ENCODE measurements around the gene DUOXA2.
"Not testable (repeated sequence)": the region's sequence is repeated elsewhere in the genome, so short reads cannot be mapped to it uniquely, and the experiment has no call there.

The DUOXA2 gene

DNA sequence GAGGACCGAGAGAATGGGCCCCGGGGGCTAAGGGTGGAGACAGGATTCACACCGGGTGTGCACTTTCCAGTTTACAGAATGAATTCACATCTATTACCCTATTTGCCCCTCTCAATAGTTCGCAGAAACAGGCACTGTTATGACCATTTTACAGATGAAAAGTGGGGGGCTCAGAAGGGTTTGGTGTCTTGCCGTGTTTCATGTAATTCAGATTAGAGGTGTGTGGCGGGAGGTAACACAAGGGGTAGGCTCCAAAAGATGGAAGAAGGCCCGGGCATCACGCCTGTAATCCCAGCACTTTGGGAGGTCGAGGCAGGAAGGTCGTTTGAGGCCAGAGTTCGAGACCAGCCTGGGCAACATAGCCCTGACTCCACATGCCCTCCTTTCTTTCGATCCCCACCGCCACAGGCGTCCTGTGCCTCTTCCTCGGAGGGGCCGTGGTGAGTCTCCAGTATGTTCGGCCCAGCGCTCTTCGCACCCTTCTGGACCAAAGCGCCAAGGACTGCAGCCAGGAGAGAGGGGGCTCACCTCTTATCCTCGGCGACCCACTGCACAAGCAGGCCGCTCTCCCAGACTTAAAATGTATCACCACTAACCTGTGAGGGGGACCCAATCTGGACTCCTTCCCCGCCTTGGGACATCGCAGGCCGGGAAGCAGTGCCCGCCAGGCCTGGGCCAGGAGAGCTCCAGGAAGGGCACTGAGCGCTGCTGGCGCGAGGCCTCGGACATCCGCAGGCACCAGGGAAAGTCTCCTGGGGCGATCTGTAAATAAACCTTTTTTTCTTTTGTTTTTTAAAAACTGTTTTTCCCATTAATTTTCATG lies 3.4 kb downstream of the DUOXA2 start:
- DNase-seq (ENCODE audit: low read depth): no peak

DNA sequence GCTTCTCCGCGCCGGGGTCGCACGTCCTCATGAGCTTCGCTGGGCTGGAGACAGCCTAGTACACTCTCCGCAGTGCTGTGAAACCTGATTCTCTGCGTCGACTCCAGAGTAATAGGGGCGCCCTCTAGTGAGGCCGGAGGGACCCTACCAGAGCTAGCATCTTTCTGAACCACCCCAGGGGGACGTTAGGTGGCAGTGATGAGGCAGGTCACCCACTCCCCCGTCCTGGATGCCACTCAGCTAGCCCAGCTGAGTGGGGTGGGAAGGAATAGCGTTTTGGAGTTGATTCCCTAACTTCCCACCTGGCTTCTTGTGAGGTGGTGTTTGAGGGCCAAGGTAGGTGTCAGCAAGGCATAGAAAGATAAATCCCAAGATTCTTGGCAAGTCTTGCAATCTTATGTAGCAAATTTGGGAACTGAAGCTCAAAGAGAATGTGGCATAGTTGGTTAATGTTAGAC lies 4.0 kb downstream of the DUOXA2 start:
- peak; percentile 81 for DNase-seq (ENCODE audit: low read depth)

DNA sequence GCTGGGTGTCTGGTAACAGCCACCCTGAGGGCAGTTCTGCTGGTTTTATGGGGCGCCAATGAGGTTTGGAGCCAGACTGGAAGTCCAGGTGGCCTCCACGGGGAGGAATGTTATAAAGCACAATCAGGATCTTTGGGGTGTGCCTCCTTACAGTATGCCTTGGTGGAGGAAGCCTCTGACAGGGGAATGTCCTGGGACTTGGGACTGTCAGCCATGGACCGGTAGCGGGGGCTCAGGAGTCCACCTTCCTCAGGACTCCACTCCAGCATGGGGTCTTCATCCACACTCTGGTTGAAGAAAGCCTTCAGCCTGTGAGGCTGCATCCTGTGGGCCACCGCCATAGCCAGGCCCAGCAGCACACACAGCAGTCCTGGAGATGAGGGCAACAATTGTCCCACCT lies 4.9 kb downstream of the DUOXA2 start:
- DNase-seq (ENCODE audit: low read depth): no peak

DNA sequence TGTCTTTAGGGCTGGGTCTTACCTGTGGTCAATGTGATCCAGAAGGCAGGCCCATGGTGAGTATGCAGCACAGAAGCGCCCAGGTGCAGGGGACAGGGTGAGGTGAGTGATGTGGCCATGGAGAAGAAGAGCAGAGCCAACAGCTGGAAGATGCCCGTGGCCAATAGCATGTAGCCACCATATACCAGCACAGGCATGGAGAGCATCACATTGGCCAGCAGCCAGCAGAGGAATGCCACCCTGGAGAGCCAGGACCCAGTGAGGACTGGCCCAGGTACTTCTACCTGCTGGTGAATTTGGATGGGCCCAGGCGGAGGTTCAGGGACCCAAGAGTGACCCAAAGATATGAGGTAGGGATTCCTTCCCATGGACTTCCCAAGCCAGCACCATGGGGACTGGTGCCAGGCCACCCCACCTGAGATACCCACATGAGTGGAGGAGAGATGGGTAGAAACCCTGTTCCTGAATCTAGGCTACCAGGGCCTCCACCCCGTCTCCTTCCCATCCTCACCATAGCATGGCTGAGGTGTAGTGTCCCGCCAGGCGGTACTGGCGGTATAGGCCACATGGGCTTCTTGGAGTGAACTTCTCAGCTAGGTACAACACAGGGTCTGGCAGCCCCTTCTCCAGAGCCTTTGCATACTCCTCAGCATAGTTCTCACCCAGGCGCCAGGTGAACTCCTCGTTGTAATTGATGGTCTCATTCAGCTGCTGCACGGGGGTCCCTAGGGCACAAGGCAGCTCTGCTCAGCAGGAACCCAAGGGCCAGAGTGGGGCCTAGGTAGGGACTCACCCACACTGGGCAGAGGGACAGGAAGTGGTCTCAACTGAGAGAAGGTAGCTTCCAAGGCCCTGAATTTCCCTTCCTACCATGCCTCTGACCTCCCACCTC lies 6.2 kb downstream of the DUOXA2 start:
- no peak for DNase-seq (ENCODE audit: low read depth)

DNA sequence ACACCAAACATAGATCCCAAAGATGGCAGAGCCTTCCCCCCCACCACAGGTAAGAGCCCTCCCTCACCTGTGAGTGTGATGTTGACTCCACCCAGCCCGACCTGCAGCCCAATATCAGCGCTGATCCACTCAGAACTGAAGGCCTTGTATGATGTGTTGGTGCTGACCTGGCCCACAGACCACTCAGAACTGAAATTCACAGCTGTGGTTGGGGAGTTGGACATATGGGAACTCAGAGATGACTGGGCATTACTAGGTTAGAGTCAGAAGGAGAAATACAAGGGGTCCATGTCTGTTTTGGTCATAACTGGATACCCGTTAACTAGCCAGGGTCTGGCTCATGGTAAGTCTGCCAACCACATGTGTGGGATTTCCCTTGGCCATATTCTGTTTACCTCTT lies 6.9 kb downstream of the DUOXA2 start:
- DNase-seq (ENCODE audit: low read depth): no peak

DNA sequence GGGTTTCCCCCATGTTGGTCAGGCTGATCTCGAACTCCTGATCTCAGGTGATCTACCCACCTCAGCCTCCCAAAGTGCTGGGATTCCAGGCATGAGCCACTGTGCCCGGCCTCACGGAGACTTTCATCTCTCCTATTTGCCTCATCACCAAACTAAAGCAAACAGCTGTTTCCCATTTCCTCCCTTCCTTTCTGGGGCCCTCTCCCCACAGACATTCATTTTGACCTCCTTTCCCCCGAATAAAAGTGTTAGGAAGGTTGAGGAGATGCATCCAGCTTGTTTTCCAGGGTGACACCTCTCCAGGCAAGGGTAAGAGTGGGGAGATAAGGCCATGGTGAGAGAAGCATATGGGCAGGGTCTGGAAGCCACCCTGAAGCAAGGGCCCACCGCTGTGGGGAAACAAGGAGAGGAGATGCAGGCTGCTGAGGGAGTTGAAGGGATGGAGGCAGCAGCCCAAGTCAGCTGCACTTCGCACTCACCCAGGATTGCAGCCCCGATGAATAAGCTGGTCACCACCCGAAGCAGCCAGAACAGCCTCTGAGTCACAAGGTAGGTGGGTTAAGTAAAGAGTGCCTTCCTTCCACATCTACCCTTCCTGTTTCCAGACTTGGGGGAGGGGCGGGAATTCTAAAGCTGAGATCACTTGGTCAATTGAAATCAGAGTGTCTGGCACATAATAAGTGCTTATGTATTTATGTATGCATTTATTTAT lies 7.7 kb downstream of the DUOXA2 start:
- DNase-seq (ENCODE audit: low read depth): peak; percentile 81

DNA sequence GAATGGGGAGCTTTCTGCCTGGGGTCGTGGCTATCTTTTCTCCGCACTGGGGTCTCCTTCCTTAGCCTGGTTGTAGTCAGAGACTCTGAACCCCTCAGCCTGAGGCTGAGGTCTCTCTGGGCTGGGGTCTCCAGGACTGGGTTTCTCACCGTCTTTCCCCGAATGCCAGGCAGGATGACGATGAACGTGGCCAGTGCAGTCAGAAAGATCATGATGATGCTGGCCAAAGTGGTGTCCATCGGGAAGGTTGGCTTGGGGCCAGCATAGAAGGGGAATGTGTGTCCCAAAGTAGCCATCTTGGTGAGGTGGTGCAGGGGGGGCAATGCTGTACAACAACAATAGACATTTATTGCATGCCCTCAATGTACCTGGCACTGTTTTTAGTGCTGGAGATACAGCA lies 8.6 kb downstream of the DUOXA2 start:
- DNase-seq (ENCODE audit: low read depth): no peak

DNA sequence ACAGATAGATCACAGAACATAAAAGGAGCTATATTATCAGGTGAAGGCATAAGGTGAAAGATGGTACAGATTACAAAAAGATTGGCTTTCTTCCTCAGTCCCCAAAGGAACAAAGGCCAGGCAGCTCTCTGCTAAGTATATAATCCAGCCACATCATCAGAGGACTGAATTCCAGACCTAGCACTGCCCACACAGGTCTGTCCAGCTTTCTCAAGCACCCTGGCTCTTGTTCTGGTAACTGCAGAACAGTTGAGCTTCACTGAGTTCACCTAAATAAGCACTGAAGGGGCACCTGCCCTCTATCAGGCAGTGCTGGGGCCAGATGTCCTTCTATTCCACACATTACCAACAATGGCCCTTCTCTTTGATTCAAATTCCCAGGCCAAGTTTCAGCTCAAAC lies 9.3 kb downstream of the DUOXA2 start:
- no peak for DNase-seq (ENCODE audit: low read depth)

DNA sequence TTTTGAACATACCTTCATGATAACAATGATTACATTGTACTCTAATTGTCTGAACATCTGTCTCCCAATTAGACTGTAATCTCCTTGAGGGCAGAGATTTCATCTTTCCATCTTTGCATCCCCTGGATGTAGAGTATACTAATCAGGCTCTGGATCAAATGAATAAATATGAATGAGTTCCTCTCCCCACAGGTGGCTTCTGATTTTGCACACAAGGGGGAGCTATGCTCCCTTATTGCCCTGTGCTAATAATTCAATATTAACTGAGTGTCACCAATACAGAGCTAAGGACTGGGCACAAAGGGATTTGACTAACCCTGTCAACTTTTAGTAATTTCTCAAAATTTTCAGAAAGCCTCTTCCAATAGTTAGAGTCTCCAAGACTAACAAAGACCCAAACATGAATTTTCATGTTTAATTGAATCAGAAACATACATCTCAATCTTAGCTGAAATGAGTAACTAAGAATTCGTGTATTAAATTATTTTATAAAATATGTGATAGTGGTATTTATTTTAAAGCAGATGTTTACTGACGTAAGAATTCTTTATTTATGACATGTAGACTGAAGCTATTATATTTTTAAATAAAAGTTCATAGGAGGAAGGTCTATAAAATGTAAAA lies 12.5 kb downstream of the DUOXA2 start:
- DNase-seq (ENCODE audit: low read depth): peak; percentile 18

DNA sequence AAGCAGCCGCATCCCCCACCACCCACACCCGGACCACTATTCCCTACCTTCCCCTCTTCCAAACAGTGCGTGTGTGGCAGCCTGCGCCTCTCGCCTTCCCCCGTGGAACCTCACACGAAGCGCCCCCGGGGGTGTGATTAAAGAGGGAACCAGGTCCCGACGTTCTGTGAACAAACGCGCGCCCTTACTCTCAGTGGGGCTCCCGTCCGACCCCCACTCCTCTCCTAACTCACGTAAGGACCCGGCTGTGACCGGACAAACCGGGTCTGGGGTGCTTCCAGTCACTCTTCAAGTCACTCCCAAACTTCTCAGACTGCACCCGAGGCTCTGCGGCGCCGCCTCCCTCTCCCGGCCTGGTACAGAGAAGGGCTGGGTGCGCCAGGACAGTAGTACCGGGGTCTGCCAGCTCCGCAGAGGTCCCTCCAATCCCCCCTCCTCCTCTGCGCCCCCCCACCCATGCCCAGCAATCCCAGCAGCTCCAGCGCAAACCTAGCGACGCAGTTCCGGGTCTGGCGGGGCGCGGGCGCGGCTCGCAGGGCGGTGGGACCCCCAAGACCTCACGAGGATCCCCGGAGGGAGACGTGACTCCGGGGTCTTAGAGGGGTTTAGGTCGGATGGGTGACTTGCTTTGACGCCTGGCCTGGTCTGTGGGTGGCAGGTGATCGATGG lies 15.0 kb downstream of the DUOXA2 start:
- no peak for DNase-seq (ENCODE audit: low read depth)

DNA sequence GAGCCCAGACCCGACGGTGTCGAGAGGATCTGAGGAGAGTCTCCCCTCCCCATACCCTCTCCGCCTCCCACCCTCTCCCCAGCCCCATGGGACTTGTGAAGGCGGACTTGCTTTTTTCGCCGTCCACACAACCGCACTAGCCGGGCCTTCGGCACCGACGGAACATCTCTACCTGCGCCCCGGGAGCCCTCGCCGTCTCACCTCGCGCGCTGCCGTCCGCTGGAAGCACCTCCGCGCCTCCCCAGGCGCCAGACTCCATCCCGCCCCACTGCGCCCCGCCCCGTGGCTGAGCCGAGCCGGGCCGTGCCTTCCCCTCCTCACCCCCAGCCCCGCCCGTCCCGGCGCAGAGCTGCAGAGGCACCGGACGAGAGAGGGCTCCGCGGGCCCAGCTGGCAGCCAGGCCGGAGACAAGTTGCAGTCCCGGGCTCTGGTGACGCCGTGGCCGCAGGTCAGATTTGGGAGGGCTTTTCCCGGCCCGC lies 15.6 kb downstream of the DUOXA2 start, which contains the start of the genes DUOX1 and DUOXA1:
DUOX1 (plus strand) TSS at position 344 of the 479 bp plus-strand sequence. CDS start 1,973 bp downstream, outside the sequence.
DUOXA1 (minus strand) TSS at position 229 of the 479 bp plus-strand sequence. CDS start 6,865 bp downstream, outside the sequence.
- no peak for DNase-seq (ENCODE audit: low read depth)

DNA sequence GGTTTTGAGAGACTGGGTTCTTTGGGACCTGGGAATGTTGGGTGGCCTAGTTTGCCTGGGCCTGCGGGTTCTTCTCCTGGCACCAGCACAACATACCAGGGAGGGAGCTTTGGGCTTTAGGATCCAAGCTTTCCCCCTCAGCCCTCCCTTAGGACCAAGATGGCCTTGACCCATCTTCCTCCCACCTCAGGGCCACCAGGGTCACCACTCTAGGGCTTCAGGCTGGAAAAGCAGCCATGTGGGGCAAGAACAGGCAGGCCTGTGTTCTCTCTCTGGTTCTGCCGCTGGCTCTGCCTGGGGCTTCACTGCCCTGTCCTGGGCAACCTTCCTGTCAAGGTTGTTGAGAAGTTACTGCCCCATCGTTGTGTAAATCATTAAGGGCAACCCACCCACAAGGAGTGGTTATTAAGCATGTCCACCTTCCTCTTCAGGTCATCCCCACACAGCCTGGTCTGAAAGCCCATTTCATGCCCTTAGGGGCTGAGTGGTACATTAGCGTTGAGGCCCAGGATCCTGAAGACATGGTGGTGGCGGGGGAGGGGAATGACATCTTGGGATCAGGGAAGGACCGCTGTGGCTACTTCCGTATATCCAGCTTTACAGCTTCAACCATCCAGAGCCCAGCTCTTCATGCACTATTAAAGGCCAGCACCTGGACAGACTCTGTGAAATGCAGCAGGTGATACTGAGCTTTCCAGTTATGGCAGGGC lies 16.3 kb downstream of the DUOXA2 start:
- no peak for DNase-seq (ENCODE audit: low read depth)

DNA sequence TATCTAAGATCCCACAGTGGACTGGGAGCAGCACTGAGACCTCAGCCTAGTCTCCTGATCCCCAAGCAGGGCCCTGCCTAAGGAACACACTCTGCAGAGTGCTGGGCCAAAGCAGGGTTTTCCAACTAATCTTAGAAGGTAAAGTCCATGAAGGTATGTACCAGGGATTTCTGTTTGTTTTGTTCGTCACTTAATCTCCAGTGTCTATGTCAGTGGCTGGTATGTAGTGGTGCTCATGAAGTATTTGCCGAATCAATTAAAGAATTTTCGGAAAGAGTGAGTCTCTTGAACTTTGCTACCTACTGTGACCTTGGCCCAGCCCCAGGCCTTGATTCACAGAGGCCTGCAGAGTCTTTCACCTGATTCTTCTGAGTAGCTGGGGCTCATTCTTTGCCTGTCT lies 17.4 kb downstream of the DUOXA2 start:
- no peak for DNase-seq (ENCODE audit: low read depth)

DNA sequence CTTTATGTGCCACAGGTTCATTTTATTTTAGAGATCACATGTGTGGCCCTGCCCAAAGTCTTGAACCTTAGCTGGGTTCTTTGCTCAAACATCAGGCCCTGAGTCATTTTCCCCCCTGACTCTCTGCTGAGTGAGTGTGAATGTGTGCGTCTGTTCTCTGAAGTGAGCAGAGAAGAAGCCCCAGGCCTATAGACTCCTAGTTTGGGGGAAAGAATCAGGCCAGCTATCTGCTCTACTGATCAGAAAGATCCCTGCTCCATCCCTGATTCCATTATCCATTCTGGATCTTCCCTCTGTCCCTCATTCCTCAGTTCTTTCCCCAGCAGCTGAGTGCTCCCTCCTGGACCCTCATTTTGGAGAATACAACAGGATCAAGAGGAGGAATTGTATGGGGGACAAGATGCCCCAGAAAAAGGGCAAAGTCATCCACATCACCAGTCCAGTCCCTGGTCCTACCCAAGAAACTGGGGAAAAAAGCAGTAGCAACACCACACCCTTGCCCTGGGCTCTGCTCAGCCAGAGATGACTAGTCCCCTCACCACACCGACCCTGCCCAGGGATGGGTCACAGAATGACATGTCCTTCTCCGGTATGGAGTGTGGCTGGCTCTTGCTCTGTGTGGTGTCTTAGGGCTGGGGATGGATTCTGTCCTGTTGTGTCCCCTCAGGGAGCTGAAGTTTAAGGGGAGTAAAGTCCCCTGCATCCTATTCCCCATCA lies 18.9 kb downstream of the DUOXA2 start:
- DNase-seq (ENCODE audit: low read depth): no peak

DNA sequence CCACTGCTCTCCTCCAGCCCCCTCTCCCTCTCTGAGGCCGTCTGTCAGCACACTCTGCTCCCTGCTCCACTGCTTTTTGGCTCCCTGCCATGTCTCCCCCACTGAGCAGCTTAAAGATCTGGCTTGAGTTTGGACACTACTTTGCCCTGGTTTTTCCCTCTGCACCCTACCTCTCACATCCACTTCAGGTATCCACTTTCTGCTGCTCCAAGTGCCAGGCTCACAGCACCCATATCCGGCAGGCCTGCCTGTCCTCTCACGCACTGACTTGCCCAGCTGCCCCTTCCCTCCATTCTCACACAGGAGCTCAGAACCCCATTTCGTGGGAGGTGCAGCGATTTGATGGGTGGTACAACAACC lies 19.4 kb downstream of the DUOXA2 start:
- no peak for DNase-seq (ENCODE audit: low read depth)

DNA sequence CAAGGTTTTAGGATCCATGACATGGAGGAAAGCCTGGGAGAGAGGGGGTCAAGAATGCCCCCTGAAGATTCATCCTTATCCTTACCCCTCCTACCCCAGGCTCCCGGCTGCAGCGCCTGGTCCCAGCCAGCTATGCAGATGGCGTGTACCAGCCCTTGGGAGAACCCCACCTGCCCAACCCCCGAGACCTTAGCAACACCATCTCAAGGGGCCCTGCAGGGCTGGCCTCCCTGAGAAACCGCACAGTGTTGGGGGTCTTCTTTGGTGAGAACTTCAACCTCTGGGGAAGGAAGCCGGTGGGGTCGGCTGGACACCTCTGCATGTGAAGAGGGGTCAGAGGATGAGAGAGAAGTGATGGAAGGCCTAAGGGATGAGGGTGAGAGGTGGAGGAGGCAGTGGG lies 19.9 kb downstream of the DUOXA2 start:
- no peak for DNase-seq (ENCODE audit: low read depth)

DNA sequence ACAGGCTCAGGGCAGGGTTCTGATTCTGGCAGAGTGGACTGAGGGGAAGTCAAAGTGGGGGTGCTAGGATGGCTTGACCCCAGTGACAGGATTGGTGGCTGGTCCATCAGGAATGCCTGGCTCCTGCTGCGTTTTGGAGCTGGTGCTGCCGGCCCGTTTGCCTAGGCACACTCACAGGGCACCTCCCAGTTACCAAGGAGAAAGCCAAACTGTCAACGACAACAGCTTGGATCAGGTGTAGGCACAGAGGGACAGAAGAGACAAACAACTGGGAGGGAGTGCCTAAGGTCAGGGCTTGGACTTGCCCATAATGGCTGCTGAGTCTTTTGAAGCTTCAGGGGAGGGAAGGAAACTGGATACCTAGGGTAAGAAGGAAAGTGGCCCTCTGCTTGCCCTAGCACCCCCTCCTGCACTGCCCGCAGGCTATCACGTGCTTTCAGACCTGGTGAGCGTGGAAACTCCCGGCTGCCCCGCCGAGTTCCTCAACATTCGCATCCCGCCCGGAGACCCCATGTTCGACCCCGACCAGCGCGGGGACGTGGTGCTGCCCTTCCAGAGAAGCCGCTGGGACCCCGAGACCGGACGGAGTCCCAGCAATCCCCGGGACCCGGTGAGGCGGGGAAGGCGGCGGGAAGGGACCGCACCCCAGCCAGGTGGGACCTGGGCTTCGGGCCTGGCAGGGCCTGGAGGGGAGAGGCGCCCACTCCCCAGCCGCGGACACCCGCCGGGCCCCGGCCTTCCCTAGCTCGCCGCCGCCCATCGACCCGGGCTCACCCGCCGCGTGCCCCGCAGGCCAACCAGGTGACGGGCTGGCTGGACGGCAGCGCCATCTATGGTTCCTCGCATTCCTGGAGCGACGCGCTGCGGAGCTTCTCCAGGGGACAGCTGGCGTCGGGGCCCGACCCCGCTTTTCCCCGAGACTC lies 20.8 kb downstream of the DUOXA2 start:
- no peak for DNase-seq (ENCODE audit: low read depth)

DNA sequence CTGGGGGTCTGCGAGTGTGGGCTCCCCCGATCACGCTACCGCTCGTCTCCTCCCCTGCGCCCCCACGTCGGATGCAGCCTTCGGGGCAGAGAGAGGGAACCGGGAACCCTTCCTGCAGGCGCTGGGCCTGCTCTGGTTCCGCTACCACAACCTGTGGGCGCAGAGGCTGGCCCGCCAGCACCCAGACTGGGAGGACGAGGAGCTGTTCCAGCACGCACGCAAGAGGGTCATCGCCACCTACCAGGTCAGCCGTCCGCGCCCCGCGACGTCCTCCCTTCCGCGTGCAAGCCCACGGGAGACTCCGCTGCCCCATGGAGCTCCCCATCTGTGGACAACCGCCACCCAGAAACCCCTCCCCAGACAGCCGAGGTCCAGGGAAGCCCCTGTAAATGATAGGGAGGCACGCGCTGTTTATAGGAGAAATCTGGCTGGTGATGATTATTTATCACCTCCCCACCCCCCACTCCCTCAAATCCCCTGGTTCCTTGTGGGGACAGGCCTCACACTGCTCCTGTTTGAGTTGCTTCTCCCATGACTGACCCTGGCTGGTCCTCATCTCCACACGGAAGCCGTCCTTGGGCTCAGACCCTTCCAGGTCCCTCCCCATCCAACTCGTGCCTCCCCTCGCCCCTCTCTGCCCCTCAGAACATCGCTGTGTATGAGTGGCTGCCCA lies 21.7 kb downstream of the DUOXA2 start:
- DNase-seq (ENCODE audit: low read depth): not testable (repeated sequence)

All from stromal cell of bone marrow (primary cell).